BJ (cell line): ENCODE measurements around the gene CITED1. TPM values are rescaled to one million over a fixed set of nuclear protein-coding genes. Genes with fewer than 3 reads are reported as not detected.
A peak's percentile ranks its signal among the peaks of the same experiment; 100 is the strongest.

Source experiments
- CTCF ChIA-PET: fragments of 350-600 bp; formaldehyde crosslinking; extraction: SDS; loops from one replicate; lab custom pipeline; 2021; ENCODE audit warnings: antibody characterized with exemption, inconsistent platforms; lab: Yijun Ruan, JAX
- POLR2A ChIA-PET: fragments of 300-600 bp; sonication (Branson Sonifier 250); formaldehyde crosslinking; extraction: SDS; loops from one replicate; lab custom pipeline; 2021; ENCODE audit warnings: antibody characterized with exemption; lab: Charles Lee
- DNase-seq: peaks from one replicate; pipeline ENCODE4 v3.0.0-alpha.2; 2011; ENCODE audit warnings: low read depth
- H3K27me3 ChIP-seq: 2 replicates; pipeline ENCODE4 v1.6.0; 2011; ENCODE audit warnings: low read length; ENCODE audit not compliant: control insufficient read depth, insufficient read depth
- H3K36me3 ChIP-seq: 2 replicates; pipeline ENCODE4 v1.5.1; 2011; ENCODE audit warnings: low read length; ENCODE audit not compliant: control insufficient read depth, insufficient read depth
- H3K4me3 ChIP-seq: 2 replicates; pipeline ENCODE4 v1.5.1; 2011; ENCODE audit warnings: low read depth, mild to moderate bottlenecking, control low read depth, low read length
- polyA plus RNA-seq: library from polyadenylated mRNA; depleted of rRNA; stranded (reverse); fragments of >200 nt; gene quantifications from 2 replicates; pipeline ENCODE4 v1.2.3, GENCODE V29; 2011
- TF ChIP-seq, protein P1 (sequence below): IDR thresholded peaks from 2 replicates; pipeline ENCODE4 v1.5.1; 2011; ENCODE audit warnings: low read depth, mild to moderate bottlenecking, control low read depth, inconsistent platforms, low read length, moderate library complexity; ENCODE audit not compliant: insufficient read depth

The CITED1 gene
- polyA plus RNA-seq, 1 experiment: not detected

DNA sequence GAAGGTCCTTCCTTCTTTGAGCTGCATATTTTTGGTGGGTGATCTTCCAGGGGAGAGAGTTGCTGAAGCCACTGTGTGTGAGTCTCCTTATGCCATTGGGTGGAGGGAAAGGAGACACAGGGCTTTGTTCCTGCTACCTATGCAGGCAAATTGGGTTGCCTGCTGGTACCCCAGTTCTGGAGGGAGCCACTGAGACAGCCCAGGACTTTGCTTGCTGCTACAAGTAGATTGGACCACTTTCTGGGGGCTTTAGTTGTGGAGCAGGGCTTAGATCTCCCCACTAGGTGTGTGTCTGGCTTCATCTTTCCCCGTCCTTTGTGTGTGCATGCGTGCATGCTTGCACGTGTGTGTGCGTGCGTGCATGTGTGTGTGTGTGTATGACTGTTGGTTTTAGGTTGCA is 10.0 kb downstream of the CITED1 start:
- no peak for DNase-seq
- Histone ChIP-seq H3K36me3 (no peaks in the 10 kb centered on the region), H3K4me3 (no peak overlapping the region), H3K27me3 (peaks cover 23% of the 10 kb centered on the region)
- TF ChIP-seq, protein P1, sequence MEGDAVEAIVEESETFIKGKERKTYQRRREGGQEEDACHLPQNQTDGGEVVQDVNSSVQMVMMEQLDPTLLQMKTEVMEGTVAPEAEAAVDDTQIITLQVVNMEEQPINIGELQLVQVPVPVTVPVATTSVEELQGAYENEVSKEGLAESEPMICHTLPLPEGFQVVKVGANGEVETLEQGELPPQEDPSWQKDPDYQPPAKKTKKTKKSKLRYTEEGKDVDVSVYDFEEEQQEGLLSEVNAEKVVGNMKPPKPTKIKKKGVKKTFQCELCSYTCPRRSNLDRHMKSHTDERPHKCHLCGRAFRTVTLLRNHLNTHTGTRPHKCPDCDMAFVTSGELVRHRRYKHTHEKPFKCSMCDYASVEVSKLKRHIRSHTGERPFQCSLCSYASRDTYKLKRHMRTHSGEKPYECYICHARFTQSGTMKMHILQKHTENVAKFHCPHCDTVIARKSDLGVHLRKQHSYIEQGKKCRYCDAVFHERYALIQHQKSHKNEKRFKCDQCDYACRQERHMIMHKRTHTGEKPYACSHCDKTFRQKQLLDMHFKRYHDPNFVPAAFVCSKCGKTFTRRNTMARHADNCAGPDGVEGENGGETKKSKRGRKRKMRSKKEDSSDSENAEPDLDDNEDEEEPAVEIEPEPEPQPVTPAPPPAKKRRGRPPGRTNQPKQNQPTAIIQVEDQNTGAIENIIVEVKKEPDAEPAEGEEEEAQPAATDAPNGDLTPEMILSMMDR: no peak
- POLR2A ChIA-PET: no interaction called here
- CTCF ChIA-PET: interaction anchor here (1.2 kb wide), 1 partner anchor 19 kb away, joined by 5 read pairs; the partner anchor contains the start of gene RPS4X

DNA sequence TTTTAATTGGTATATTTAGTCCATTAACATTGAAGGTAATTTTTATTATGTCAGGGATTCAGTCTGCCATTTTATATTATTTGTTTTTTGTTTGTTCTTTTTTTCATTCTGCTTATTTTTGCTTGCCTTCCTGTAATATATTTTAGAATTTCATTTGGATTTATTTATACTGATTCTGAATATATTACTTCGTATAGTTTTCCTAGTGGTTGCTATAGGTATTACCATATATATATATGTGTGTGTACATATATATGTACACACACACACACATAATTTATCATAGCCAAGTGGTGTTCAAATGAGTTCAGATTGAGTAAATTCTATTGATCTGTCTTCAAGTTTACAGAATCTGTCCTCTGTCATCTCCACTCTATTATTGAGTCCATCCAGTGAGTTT is 11.2 kb downstream of the CITED1 start:
- Histone ChIP-seq H3K27me3 (peaks cover 13% of the 10 kb centered on the region), H3K36me3 (no peaks in the 10 kb centered on the region), H3K4me3 (no peak overlapping the region)
- ChIA-PET POLR2A (no interaction called here), CTCF (interaction anchor here (1.2 kb wide), 1 partner anchor 18 kb away, joined by 5 read pairs; the partner anchor contains the start of gene RPS4X)
- DNase-seq: no peak
- TF ChIP-seq, protein P1: no peak

DNA sequence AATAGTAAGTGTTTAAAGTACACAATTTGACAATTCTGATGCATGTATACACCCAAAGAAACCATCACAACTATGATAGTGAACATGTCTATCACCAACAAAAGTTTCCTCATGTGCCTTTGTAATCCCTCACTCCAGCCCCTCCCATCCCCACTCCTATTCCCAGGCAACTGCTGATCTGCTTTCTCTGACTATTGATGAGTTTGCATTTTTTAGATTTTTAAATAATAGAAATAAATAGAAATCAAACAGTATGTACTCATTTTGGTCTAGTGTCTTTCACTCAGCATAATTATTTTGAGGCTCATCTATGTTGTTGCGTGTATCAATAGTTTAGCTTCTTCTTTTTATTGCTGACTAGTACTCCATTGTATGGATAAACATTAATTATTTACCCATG is 23.4 kb downstream of the CITED1 start:
- Histone ChIP-seq H3K27me3 (no peaks in the 10 kb centered on the region), H3K4me3 (no peak overlapping the region), H3K36me3 (no peaks in the 10 kb centered on the region)
- ChIA-PET POLR2A (no interaction called here), CTCF (no interaction called here)
- DNase-seq: no peak
- TF ChIP-seq, protein P1: no peak

DNA sequence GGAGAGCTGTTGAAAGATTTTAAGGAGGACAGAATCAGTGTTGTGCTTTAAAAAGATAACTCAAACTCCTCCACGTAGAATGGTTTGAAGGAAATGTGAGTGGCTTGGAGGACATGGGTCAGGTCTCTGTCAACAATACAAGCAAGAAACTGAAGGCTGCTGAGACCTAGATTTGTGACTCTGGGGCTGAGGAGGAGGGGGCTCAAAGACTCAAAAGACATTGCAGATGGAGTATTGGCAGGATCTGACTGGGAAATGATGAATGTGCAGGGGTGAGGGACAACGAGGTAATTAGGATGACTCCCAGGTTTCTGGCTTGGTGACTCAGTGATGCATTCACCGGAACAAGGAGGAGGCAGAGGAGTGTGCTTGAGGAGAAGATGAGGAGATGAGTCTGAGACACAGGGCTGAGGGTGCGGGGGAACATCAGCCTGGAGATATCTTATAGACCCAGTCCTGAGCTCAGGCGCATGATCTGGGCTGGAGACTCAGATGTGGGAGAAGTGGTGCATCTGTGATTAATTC is 25.3 kb downstream of the CITED1 start:
- Histone ChIP-seq H3K4me3 (no peak overlapping the region), H3K27me3 (no peaks in the 10 kb centered on the region), H3K36me3 (no peaks in the 10 kb centered on the region; the same call in 1 of the 2 replicates)
- ChIA-PET POLR2A (no interaction called here), CTCF (no interaction called here)
- TF ChIP-seq, protein P1: no peak
- DNase-seq: no peak

DNA sequence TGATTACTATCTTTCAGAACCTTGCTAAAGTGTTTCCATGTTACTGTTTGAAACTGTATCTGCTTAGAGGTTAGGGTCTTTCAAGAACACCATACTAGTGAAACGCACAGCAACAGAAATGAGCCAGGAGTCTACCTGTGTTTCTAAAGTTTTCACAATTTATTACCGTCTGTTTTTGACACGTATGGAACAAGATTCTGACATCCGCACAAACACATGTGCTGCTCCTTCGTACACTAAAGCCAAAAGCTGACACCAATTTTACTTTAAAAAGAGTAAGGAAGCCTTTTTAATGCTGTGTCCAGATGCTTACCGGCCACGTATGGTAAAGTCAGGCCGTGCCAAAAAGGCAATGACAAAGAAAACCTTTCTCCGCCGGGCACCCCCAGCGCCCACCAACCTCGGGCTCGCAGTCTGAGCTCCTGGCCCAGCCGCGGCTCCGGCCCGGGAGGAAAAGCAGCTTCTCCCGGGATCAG is 29.2 kb downstream of the CITED1 start:
- DNase-seq: no peak
- peaks cover 9% of the 10 kb centered on the region for H3K36me3 ChIP-seq
- peak overlapping the region; percentile 61 for H3K4me3 ChIP-seq
- TF ChIP-seq, protein P1: no peak
- H3K27me3 ChIP-seq: no peaks in the 10 kb centered on the region
- ChIA-PET POLR2A (interaction anchor here (1.0 to 1.3 kb wide), 2 partner anchors 8 to 11 kb away, joined by 6 to 8 read pairs; no protein-coding TSS in a partner anchor), CTCF (interaction anchor here (0.7 to 1.5 kb wide), 7 partner anchors 9 to 246 kb away, joined by 3 to 6 read pairs (median 5); no protein-coding TSS in a partner anchor)
